HK-2 (cell line): ENCODE results near the gene KCTD21.

ENCODE experiments used
- DNase-seq: peaks from one replicate; pipeline ENCODE4 v3.0.0-alpha.2; 2018; ENCODE audit not compliant: unreplicated experiment

KCTD21 gene

GRCh38 chr11:78218707-78219492 is 30.5 kb upstream of the KCTD21 start:
- no peak for DNase-seq

GRCh38 chr11:78217650-78218541 is 29.5 kb upstream of the KCTD21 start:
- DNase-seq: no peak

GRCh38 chr11:78216571-78217287 is 28.3 kb upstream of the KCTD21 start:
- no peak for DNase-seq

GRCh38 chr11:78216021-78216420 is 27.6 kb upstream of the KCTD21 start:
- no peak for DNase-seq

GRCh38 chr11:78214331-78215194 is 26.1 kb upstream of the KCTD21 start:
- no peak for DNase-seq

- no peak for DNase-seq
Observed at GRCh38 chr11:78213526-78214330, 25.3 kb upstream of the KCTD21 start.

- DNase-seq: no peak
Observed at GRCh38 chr11:78212586-78213371, 24.4 kb upstream of the KCTD21 start.

- DNase-seq: no peak
Observed at GRCh38 chr11:78211565-78211964, 23.1 kb upstream of the KCTD21 start.

GRCh38 chr11:78210000-78210608 is 21.7 kb upstream of the KCTD21 start:
- no peak for DNase-seq

GRCh38 chr11:78209478-78209877 is 21.1 kb upstream of the KCTD21 start:
- DNase-seq: no peak

GRCh38 chr11:78208257-78209165 is 20.1 kb upstream of the KCTD21 start:
- no peak for DNase-seq

GRCh38 chr11:78207532-78208256 is 19.3 kb upstream of the KCTD21 start:
- DNase-seq: no peak

- DNase-seq: no peak
Observed at GRCh38 chr11:78205691-78206090, 17.3 kb upstream of the KCTD21 start.

- no peak for DNase-seq
Observed at GRCh38 chr11:78205256-78205655, 16.8 kb upstream of the KCTD21 start.

- no peak for DNase-seq
Observed at GRCh38 chr11:78203184-78203583, 14.8 kb upstream of the KCTD21 start.

GRCh38 chr11:78202733-78203167 is 14.3 kb upstream of the KCTD21 start:
- DNase-seq: no peak

- no peak for DNase-seq
Observed at GRCh38 chr11:78201096-78201818, 12.8 kb upstream of the KCTD21 start.
